Activated T-cell treated with anti-CD3 and anti-CD28 coated beads, Interleukin-2, amount 50 U/mL, for 1 hour (primary cell): ENCODE data around the gene SYNE2.
"Not testable (repeated sequence)": the region's sequence is repeated elsewhere in the genome, so short reads cannot be mapped to it uniquely, and the experiment has no call there.

Experiments used
- DNase-seq: peaks from one replicate; pipeline ENCODE4 v3.0.0-alpha.2; 2020

Gene SYNE2

GRCh38 chr14:64137657-64138290, 285.0 kb downstream of the SYNE2 start:
- no peak for DNase-seq

GRCh38 chr14:64147126-64147790, 294.5 kb downstream of the SYNE2 start:
- no peak for DNase-seq

GRCh38 chr14:64149921-64150320, 297.1 kb downstream of the SYNE2 start:
- DNase-seq, result no peak

GRCh38 chr14:64158608-64159007, 305.8 kb downstream of the SYNE2 start:
- no peak for DNase-seq

GRCh38 chr14:64159588-64159987, 306.8 kb downstream of the SYNE2 start:
- DNase-seq, result no peak

GRCh38 chr14:64170181-64170580, 317.4 kb downstream of the SYNE2 start:
- no peak for DNase-seq

GRCh38 chr14:64174922-64175782, 322.3 kb downstream of the SYNE2 start:
- DNase-seq, result no peak

- DNase-seq, result no peak
Observed at GRCh38 chr14:64176330-64176729, 323.5 kb downstream of the SYNE2 start.

- DNase-seq, result no peak
Observed at GRCh38 chr14:64178814-64179213, 326.0 kb downstream of the SYNE2 start.

- DNase-seq, result not testable (repeated sequence)
Observed at GRCh38 chr14:64182908-64183307, 330.1 kb downstream of the SYNE2 start.

- no peak for DNase-seq
Observed at GRCh38 chr14:64184103-64184729, 331.4 kb downstream of the SYNE2 start.

- no peak for DNase-seq
Observed at GRCh38 chr14:64185184-64185583, 332.4 kb downstream of the SYNE2 start.

- DNase-seq, result no peak
Observed at GRCh38 chr14:64186231-64187129, 333.7 kb downstream of the SYNE2 start.

- DNase-seq, result no peak
Observed at GRCh38 chr14:64187331-64187730, 334.5 kb downstream of the SYNE2 start.

GRCh38 chr14:64190974-64191502, 338.2 kb downstream of the SYNE2 start:
- no peak for DNase-seq

GRCh38 chr14:64191756-64192155, 339.0 kb downstream of the SYNE2 start:
- no peak for DNase-seq

- DNase-seq, result no peak
Observed at GRCh38 chr14:64193821-64194220, 341.0 kb downstream of the SYNE2 start.

GRCh38 chr14:64194404-64194803, 341.6 kb downstream of the SYNE2 start:
- no peak for DNase-seq

- DNase-seq, result no peak
Observed at GRCh38 chr14:64195199-64195598, 342.4 kb downstream of the SYNE2 start.

GRCh38 chr14:64196056-64196455, 343.3 kb downstream of the SYNE2 start:
- no peak for DNase-seq

GRCh38 chr14:64196814-64197411, 344.1 kb downstream of the SYNE2 start:
- no peak for DNase-seq

GRCh38 chr14:64197996-64198395, 345.2 kb downstream of the SYNE2 start:
- no peak for DNase-seq
